SK-N-SH (cell line): Measurements from ENCODE around the gene KCNJ10.

Source experiments
- JUND ChIP-seq: IDR thresholded peaks from 2 replicates; pipeline ENCODE4 v1.4.0; 2012
- POLR2AphosphoS5 ChIP-seq: IDR thresholded peaks from 2 replicates; pipeline ENCODE4 v1.6.1; 2012; ENCODE audit warnings: low read depth, low read length
- TCF12 ChIP-seq: IDR thresholded peaks from 2 replicates; pipeline ENCODE4 v1.4.0; 2012
- TF ChIP-seq, protein P1 (sequence below): fragments of 200-600 bp; sonication (generic); IDR thresholded peaks from 2 replicates; pipeline ENCODE4 v1.6.1; 2017; ENCODE audit warnings: antibody characterized with exemption, mild to moderate bottlenecking, moderate library complexity

DNA sequence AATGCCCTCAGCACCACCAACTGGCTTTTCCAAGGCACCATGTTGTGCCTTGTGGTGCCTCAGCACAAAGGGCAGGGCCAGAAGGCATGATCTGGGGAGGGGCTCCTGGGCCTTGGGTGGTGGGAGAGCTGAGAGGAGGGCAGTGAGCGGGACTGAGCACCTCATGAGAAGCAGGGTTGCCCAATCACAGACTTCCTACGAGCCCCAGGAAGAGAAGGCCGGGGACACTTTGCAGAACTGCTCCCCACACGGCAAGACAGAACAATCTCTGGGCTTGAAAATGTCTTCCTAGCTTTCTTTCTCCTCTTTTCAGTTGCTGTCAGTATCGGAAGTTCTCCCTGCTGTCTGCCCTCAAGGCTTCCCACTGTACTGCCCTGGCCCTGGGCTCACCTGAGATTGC, 6.8 kb downstream of the KCNJ10 start:
- TF ChIP-seq, protein P1, sequence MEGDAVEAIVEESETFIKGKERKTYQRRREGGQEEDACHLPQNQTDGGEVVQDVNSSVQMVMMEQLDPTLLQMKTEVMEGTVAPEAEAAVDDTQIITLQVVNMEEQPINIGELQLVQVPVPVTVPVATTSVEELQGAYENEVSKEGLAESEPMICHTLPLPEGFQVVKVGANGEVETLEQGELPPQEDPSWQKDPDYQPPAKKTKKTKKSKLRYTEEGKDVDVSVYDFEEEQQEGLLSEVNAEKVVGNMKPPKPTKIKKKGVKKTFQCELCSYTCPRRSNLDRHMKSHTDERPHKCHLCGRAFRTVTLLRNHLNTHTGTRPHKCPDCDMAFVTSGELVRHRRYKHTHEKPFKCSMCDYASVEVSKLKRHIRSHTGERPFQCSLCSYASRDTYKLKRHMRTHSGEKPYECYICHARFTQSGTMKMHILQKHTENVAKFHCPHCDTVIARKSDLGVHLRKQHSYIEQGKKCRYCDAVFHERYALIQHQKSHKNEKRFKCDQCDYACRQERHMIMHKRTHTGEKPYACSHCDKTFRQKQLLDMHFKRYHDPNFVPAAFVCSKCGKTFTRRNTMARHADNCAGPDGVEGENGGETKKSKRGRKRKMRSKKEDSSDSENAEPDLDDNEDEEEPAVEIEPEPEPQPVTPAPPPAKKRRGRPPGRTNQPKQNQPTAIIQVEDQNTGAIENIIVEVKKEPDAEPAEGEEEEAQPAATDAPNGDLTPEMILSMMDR, result no peak
- TF ChIP-seq JUND (no peak), TCF12 (no peak), POLR2AphosphoS5 (no peak)
